ENCODE data around the gene ZNF416.

Gene ZNF416

GRCh38 chr19:57578487-57579205, at the start of gene ZNF416:
ZNF416 (minus strand) TSS chr19:57578911; CDS start chr19:57578704, 207 bp downstream.
- peaks cover 52% of the 10 kb centered on the region for H3K36me3 Mint-ChIP-seq (ENCODE audit: low read depth)
- peaks cover 11% of the 10 kb centered on the region for H3K4me1 Mint-ChIP-seq (ENCODE audit: low read depth)
- H3K27me3 Mint-ChIP-seq (ENCODE audit: low read depth), result no peaks in the 10 kb centered on the region
- peaks cover 71% of the 10 kb centered on the region for H3K9me3 Mint-ChIP-seq
- H3K4me3 Mint-ChIP-seq, result peak within 1 kb of the TSS; percentile 82
- DNase-seq (ENCODE audit: low spot score), result peak; percentile 94
- peak within 1 kb of the TSS; percentile 71 for H3K27ac Mint-ChIP-seq

GRCh38 chr19:57623091-57623490, 44.4 kb upstream of the ZNF416 start:
- H3K4me3 Mint-ChIP-seq, result no peak overlapping the region
- H3K4me1 Mint-ChIP-seq (ENCODE audit: low read depth), result no peaks in the 10 kb centered on the region
- peaks cover 68% of the 10 kb centered on the region for H3K36me3 Mint-ChIP-seq (ENCODE audit: low read depth)
- no peak for DNase-seq (ENCODE audit: low spot score)
- no peak overlapping the region for H3K27ac Mint-ChIP-seq
- no peaks in the 10 kb centered on the region for H3K27me3 Mint-ChIP-seq (ENCODE audit: low read depth)
- H3K9me3 Mint-ChIP-seq, result peaks cover 76% of the 10 kb centered on the region

DNA sequence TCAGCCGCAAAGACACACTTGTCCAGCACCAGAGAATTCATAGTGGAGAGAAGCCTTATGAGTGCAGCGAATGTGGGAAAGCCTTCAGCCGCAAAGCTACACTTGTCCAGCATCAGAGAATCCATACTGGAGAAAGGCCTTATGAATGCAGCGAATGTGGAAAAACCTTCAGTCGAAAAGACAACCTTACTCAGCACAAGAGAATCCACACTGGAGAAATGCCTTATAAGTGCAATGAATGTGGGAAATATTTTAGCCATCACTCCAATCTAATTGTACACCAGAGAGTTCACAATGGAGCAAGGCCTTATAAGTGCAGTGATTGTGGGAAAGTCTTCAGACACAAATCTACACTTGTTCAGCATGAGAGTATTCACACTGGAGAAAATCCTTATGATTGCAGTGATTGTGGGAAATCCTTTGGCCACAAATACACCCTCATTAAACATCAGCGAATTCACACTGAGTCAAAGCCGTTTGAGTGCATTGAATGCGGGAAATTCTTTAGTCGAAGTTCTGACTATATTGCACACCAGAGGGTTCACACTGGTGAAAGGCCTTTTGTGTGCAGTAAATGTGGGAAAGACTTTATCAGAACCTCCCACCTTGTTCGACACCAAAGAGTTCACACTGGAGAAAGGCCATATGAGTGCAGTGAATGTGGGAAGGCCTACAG, 42.1 kb upstream of the ZNF416 start:
- H3K9me3 Mint-ChIP-seq, result peaks cover 87% of the 10 kb centered on the region
- no peak overlapping the region for H3K27ac Mint-ChIP-seq
- no peak overlapping the region for H3K4me3 Mint-ChIP-seq
- DNase-seq (ENCODE audit: low spot score), result no peak
- no peaks in the 10 kb centered on the region for H3K27me3 Mint-ChIP-seq (ENCODE audit: low read depth)
- peaks cover 90% of the 10 kb centered on the region for H3K36me3 Mint-ChIP-seq (ENCODE audit: low read depth)
- peaks cover 2% of the 10 kb centered on the region for H3K4me1 Mint-ChIP-seq (ENCODE audit: low read depth)

- Mint-ChIP-seq H3K9me3 (peaks cover 83% of the 10 kb centered on the region), H3K36me3 (ENCODE audit: low read depth) (peaks cover 61% of the 10 kb centered on the region), H3K4me3 (peak overlapping the region; percentile 93), H3K27me3 (ENCODE audit: low read depth) (no peaks in the 10 kb centered on the region), H3K4me1 (ENCODE audit: low read depth) (peaks cover 10% of the 10 kb centered on the region), H3K27ac (no peak overlapping the region)
- DNase-seq (ENCODE audit: low spot score), result no peak
Measured at GRCh38 chr19:57615346-57615745, 36.6 kb upstream of the ZNF416 start.

DNA sequence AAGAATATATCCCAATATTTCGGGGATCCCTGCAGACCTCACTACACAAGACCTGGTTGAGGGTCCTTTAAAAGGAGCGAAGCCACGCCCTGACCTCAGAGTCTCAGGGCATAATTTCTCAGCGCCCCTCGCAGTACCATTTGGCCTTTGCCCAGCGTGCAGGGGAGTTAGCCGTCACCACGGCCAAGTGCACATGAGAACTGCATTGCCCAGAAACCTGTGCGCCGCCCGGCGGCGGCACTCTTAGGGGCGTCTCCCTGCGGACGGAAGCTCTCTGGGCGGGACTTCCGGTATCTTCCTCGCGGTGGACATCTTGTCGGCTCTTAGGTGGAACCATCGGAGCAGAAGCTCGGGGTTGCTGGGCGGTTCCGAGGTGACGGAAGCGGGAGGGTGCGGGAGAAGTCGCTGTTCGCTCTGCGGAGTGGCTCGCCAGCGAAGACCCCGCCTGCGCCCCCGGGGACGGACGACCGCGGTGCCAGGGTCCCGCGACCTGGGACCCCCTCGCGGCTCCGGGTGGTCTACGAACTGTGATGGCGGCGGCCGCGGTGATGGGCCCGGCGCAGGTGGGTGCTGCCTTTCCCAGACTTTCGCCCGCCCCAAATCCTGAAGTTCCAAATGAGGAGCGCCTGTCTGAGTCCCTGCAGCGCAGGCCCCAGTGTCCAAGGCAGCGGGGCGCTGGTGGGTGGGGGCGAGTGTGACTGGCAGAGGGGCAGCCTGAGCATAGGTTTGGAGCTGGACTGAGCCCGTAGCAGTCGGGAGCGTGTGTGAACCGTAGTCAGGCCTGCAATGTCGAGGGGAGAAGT, 35.4 kb upstream of the ZNF416 start, which contains the start of gene ZNF134:
TSS of gene ZNF134 (plus strand) at position 302 of the 803 bp plus-strand sequence. CDS start 5,227 bp downstream, outside the sequence.
- Mint-ChIP-seq H3K9me3 (peaks cover 71% of the 10 kb centered on the region), H3K4me1 (ENCODE audit: low read depth) (peaks cover 10% of the 10 kb centered on the region), H3K4me3 (peak within 1 kb of the TSS; percentile 93)

DNA sequence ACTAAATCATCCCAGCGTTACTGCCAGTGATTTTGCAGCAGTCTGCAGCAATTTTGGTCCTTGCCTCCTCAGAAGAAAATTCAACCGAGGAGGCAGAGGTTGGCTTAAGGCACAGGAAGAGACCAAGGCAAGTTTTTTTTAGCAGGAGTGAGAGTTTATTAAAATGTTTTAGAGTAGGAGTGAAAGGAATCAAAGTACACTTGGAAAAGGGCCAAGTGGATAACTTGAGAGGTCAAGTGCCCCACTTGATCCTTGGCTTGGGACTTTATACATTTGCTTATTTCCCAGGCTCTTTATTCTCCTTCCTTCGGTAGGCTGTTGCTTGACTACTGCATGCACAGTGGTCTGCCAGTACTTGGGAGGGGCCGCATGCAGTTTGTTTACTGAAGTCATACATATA, 32.4 kb upstream of the ZNF416 start:
- no peak overlapping the region for H3K4me3 Mint-ChIP-seq
- H3K27me3 Mint-ChIP-seq (ENCODE audit: low read depth), result no peaks in the 10 kb centered on the region
- DNase-seq (ENCODE audit: low spot score), result no peak
- peaks cover 9% of the 10 kb centered on the region for H3K4me1 Mint-ChIP-seq (ENCODE audit: low read depth)
- no peak overlapping the region for H3K27ac Mint-ChIP-seq
- H3K9me3 Mint-ChIP-seq, result peaks cover 61% of the 10 kb centered on the region
- peaks cover 46% of the 10 kb centered on the region for H3K36me3 Mint-ChIP-seq (ENCODE audit: low read depth)

More for the DNA sequence above, 35.4 kb upstream of the ZNF416 start, which contains the start of gene ZNF134:
- Mint-ChIP-seq H3K27me3 (ENCODE audit: low read depth) (no peaks in the 10 kb centered on the region), H3K27ac (peak within 1 kb of the TSS; percentile 84), H3K36me3 (ENCODE audit: low read depth) (peaks cover 48% of the 10 kb centered on the region)
- DNase-seq (ENCODE audit: low spot score), result peak; percentile 87

- no peak overlapping the region for H3K27ac Mint-ChIP-seq
- H3K9me3 Mint-ChIP-seq, result peaks cover 66% of the 10 kb centered on the region
- H3K27me3 Mint-ChIP-seq (ENCODE audit: low read depth), result no peaks in the 10 kb centered on the region
- H3K4me1 Mint-ChIP-seq (ENCODE audit: low read depth), result no peaks in the 10 kb centered on the region
- DNase-seq (ENCODE audit: low spot score), result no peak
- peaks cover 67% of the 10 kb centered on the region for H3K36me3 Mint-ChIP-seq (ENCODE audit: low read depth)
- no peak overlapping the region for H3K4me3 Mint-ChIP-seq
Measured at GRCh38 chr19:57606931-57607330, 28.2 kb upstream of the ZNF416 start.

DNA sequence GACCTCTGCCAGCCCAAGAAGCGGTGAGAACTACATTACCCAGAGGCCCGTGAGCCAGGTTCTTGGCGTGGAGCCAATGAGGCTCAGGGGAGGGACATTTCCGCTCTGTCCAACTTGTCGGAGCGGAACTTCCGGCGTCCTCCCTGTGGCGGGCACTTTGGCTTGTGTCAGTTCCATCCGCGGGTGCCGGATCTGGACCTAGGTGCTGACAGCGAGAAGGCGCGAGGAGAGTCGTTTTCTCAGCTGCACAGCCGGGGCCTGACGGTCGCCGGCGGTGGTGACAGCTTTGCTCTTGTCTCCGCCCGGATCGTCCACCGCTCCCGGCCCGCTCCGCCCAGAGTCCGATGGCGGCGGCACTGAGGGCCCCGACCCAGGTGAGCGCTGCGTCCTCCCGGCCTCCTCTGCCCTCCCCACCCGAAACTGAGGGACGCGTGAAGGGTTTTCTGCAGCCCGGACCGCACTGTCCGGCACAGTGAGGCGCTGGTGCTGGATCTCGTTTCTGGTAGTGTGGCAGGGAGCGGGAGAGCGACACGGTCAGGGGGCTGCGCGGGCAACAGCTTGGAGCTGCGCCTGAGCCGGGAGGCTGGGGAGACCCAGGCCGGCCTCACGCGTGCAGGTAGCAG, 21.2 kb upstream of the ZNF416 start, which contains the start of gene ZNF530:
TSS of gene ZNF530 (plus strand) at position 125 of the 623 bp plus-strand sequence. CDS start 4,461 bp downstream, outside the sequence.
- Mint-ChIP-seq H3K36me3 (ENCODE audit: low read depth) (peaks cover 45% of the 10 kb centered on the region), H3K27ac (peak within 1 kb of the TSS; percentile 57), H3K4me1 (ENCODE audit: low read depth) (peaks cover 12% of the 10 kb centered on the region), H3K9me3 (peaks cover 68% of the 10 kb centered on the region), H3K4me3 (peak within 1 kb of the TSS; percentile 90), H3K27me3 (ENCODE audit: low read depth) (no peaks in the 10 kb centered on the region)
- DNase-seq (ENCODE audit: low spot score), result peak; percentile 84

- H3K27me3 Mint-ChIP-seq (ENCODE audit: low read depth), result no peaks in the 10 kb centered on the region
- peaks cover 40% of the 10 kb centered on the region for H3K36me3 Mint-ChIP-seq (ENCODE audit: low read depth)
- peaks cover 66% of the 10 kb centered on the region for H3K9me3 Mint-ChIP-seq
- H3K27ac Mint-ChIP-seq, result peak overlapping the region; percentile 57
- DNase-seq (ENCODE audit: low spot score), result no peak
- peaks cover 12% of the 10 kb centered on the region for H3K4me1 Mint-ChIP-seq (ENCODE audit: low read depth)
- peak overlapping the region; percentile 90 for H3K4me3 Mint-ChIP-seq
Measured at GRCh38 chr19:57599377-57599760, 20.7 kb upstream of the ZNF416 start.

GRCh38 chr19:57587529-57587928, 8.8 kb upstream of the ZNF416 start:
- Mint-ChIP-seq H3K27ac (no peak overlapping the region), H3K9me3 (peaks cover 86% of the 10 kb centered on the region), H3K4me3 (no peak overlapping the region), H3K4me1 (ENCODE audit: low read depth) (peaks cover 8% of the 10 kb centered on the region), H3K27me3 (ENCODE audit: low read depth) (no peaks in the 10 kb centered on the region), H3K36me3 (ENCODE audit: low read depth) (peaks cover 63% of the 10 kb centered on the region)
- no peak for DNase-seq (ENCODE audit: low spot score)

DNA sequence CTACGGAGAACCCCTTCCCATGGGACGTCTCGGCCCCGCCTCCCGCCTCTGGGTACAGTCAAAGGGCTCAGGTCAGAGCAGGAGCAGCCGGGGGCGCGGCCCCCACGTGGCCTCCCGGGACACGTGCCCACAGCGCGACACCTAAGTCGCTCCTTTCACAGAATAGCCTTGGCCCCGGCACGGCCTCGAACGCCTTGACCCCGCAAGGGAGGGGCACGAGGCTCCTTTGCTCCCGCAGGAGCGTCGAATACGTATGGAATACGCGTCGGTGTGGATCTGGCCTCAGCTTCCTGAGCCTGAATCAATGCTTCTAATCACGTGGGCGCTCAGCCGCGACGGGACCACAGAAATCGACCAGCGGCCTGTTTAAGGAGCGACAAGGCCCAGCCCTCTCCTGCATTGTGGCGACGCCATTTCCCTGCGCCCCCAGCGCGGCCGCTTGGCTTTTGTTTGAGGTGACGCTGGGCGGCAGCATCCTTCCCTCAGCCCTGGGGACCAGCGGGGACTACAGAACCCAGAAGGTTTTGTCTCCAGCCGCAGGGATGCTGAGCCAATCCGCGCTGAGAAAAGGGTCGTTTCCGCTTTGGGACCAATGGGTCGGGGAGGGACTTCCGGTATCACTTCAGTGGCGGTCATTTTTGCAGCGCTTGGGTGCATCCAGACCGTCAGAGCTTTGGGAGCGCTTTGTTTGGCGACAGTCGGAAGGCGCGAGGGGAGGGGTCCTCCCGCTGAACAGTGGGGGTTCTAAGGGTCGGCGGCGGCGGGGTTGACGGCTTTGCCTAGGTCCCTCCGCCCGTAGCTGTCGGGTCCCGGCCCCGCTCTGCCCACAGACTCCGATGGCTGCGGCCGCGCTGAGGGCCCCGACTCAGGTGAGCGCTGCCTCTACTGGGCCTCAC, 5.1 kb upstream of the ZNF416 start, which contains the start of gene ZIK1:
TSS of gene ZIK1 (plus strand) at position 625 of the 896 bp plus-strand sequence. CDS start at position 837, 212 bp downstream.
- H3K36me3 Mint-ChIP-seq (ENCODE audit: low read depth), result peaks cover 41% of the 10 kb centered on the region
- peaks cover 9% of the 10 kb centered on the region for H3K4me1 Mint-ChIP-seq (ENCODE audit: low read depth)
- no peaks in the 10 kb centered on the region for H3K27me3 Mint-ChIP-seq (ENCODE audit: low read depth)
- H3K9me3 Mint-ChIP-seq, result peaks cover 75% of the 10 kb centered on the region
- peak within 1 kb of the TSS; percentile 95 for H3K4me3 Mint-ChIP-seq
- peak; percentile 75 for DNase-seq (ENCODE audit: low spot score)
- peak within 1 kb of the TSS; percentile 87 for H3K27ac Mint-ChIP-seq

DNA sequence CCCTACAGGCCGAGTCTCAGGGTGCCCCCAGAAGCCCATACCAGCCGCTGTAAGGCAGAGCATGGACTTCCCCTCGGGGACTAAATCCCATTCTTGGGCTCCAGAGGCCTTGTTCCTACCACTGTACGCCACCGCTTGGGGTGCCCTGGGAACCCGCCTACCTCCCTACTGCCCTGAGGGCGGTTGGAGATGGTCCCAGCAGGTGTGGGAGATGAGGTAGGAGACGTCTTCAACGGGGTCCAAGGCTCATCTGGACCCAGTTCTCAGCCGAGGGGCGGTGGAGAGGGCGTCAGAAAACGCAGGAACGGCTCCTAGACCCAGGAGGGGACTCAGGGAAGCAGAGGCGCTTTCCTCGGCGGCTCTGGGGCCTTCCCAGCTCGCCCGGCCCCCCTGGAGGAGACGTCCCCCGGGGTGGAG, 4.4 kb upstream of the ZNF416 start:
- Mint-ChIP-seq H3K27me3 (ENCODE audit: low read depth) (no peaks in the 10 kb centered on the region), H3K4me3 (peak overlapping the region; percentile 95), H3K27ac (no peak overlapping the region), H3K9me3 (peaks cover 71% of the 10 kb centered on the region), H3K4me1 (ENCODE audit: low read depth) (peaks cover 10% of the 10 kb centered on the region), H3K36me3 (ENCODE audit: low read depth) (peaks cover 38% of the 10 kb centered on the region)
- no peak for DNase-seq (ENCODE audit: low spot score)
